ENCODE measurements around the gene NCOR1. TPM values are rescaled to one million over a fixed set of nuclear protein-coding genes. Genes with fewer than 3 reads are reported as not detected.

Gene NCOR1
- total and polyA plus RNA-seq, 9 of the 15 experiments (the other 6 are each of a cell fraction or from before 2014, with no cell fraction given), result 20.2 to 66.5 (median 50.9) TPM

- no peak for DNase-seq (ENCODE audit: extremely low read depth in 1 of 4, low spot score in 3 of 4)
- in situ Hi-C loops (cut with MboI) (no loop called here), intact Hi-C loops (cut with micrococcal nuclease) (no loop called here)
- BruUV-seq (replicated peaks), result no TSS peak
- Histone ChIP-seq H3K9me1 (ENCODE audit: control insufficient read depth, insufficient read depth, low read length) (no peaks in the 10 kb centered on the region), H3K9ac (ENCODE audit: insufficient read depth in 1 of 2, low read depth in 2 of 2, low read length in 2 of 2) (no peak overlapping the region), H4K20me1 (replicated peaks; ENCODE audit: control insufficient read depth, insufficient read depth, low read length) (no peaks in the 10 kb centered on the region), H3K27ac (ENCODE audit: extremely low read depth, low read depth, low read length) (no peak overlapping the region), H3K4me2 (ENCODE audit: insufficient read depth, low read length) (no peak overlapping the region), H3K9me3 (replicated peaks; ENCODE audit: control insufficient read depth, insufficient read depth, low read depth, low read length) (no peaks in the 10 kb centered on the region), H3K36me3 (ENCODE audit: control insufficient read depth, insufficient read depth, low read length) (no peaks in the 10 kb centered on the region), H3K4me3 (no peak overlapping the region), H3K4me1 (replicated peaks in 1 of 2; ENCODE audit: control insufficient read depth in 2 of 2, insufficient read depth in 2 of 2, low read length in 2 of 2) (no peaks in the 10 kb centered on the region; a peak in 1 of 5 replicates), H3K27me3 (ENCODE audit: control insufficient read depth in 2 of 2, insufficient read depth in 2 of 2, low read length in 2 of 2) (no peaks in the 10 kb centered on the region), H3K79me2 (ENCODE audit: control insufficient read depth, insufficient read depth, low read length) (no peaks in the 10 kb centered on the region), H2AFZ (ENCODE audit: low read depth, low read length) (no peak overlapping the region)
- ChIA-PET POLR2A (interaction anchor here (0.9 kb wide), 1 partner anchor 24 kb away, joined by 3 read pairs; no protein-coding TSS in a partner anchor), CTCF (ENCODE audit: low intra/inter-chr PET ratio) (no interaction called here)
- 92% methylated on average over 3 of the region's 4 CpGs for WGBS (ENCODE audit: insufficient coverage, low coverage, missing lambda C conversion rate)
- no peak for ATAC-seq
- no peak for TF ChIP-seq E2F6 (IDR thresholded peaks at IDR 0.05; ENCODE audit: borderline replicate concordance in 1 of 2, extremely low read depth in 1 of 2, insufficient read depth in 1 of 2, insufficient read length in 1 of 2, low read depth in 1 of 2, low read length in 1 of 2, poor library complexity in 1 of 2, severe bottlenecking in 1 of 2)
- TF ChIP-seq RAD51 (IDR thresholded peaks at IDR 0.05; ENCODE audit: borderline replicate concordance, low read depth), result no peak
- TF ChIP-seq PHTF2 (CRISPR knock-in tag; IDR thresholded peaks at IDR 0.05), result no peak
- no peak for TF ChIP-seq ZNF3 (CRISPR knock-in tag; IDR thresholded peaks at IDR 0.05)
- TF ChIP-seq NFE2 (IDR thresholded peaks at IDR 0.05; ENCODE audit: low read depth), result no peak
- TF ChIP-seq ID3 (CRISPR knock-in tag; IDR thresholded peaks at IDR 0.05), result no peak
- TF ChIP-seq ID3 (tag; IDR thresholded peaks at IDR 0.05), result no peak
- no peak for TF ChIP-seq EWSR1 (IDR thresholded peaks at IDR 0.05; ENCODE audit: borderline replicate concordance, low read depth, partially characterized antibody)
- TF ChIP-seq ZNF124 (CRISPR knock-in tag; IDR thresholded peaks at IDR 0.05), result no peak
- TF ChIP-seq TGIF2 (CRISPR knock-in tag; IDR thresholded peaks at IDR 0.05), result no peak
- TF ChIP-seq ZNF239 (CRISPR knock-in tag; IDR thresholded peaks at IDR 0.05), result no peak
- no peak for TF ChIP-seq FOXA3 (CRISPR knock-in tag; conservative IDR thresholded peaks at IDR 0.05 in 1 of 2, IDR thresholded peaks at IDR 0.05 in 1 of 2)
- no peak for TF ChIP-seq BDP1 (IDR thresholded peaks at IDR 0.05; ENCODE audit: insufficient read depth, insufficient read length)
- no peak for TF ChIP-seq ZNF695 (CRISPR knock-in tag; IDR thresholded peaks at IDR 0.05)
- TF ChIP-seq, protein P1, sequence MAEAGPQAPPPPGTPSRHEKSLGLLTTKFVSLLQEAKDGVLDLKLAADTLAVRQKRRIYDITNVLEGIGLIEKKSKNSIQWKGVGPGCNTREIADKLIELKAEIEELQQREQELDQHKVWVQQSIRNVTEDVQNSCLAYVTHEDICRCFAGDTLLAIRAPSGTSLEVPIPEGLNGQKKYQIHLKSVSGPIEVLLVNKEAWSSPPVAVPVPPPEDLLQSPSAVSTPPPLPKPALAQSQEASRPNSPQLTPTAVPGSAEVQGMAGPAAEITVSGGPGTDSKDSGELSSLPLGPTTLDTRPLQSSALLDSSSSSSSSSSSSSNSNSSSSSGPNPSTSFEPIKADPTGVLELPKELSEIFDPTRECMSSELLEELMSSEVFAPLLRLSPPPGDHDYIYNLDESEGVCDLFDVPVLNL (CRISPR knock-in tag; IDR thresholded peaks at IDR 0.05; ENCODE audit: low read depth), result no peak
- TF ChIP-seq ZNF444 (CRISPR knock-in tag; IDR thresholded peaks at IDR 0.05), result no peak
- no peak for TF ChIP-seq ZNF12 (CRISPR knock-in tag; IDR thresholded peaks at IDR 0.05)
- no peak for FAIRE-seq
These were observed 46.9 kb upstream of the NCOR1 start for GRCh38 chr17:16262201-16262600.
